Measurements from ENCODE around the gene PLEKHM2. TPM values are rescaled to one million over a fixed set of nuclear protein-coding genes. Genes with fewer than 3 reads are reported as not detected.

PLEKHM2 gene
- total RNA-seq, 1 experiment from 2014 or later, result 38.5 TPM

DNA sequence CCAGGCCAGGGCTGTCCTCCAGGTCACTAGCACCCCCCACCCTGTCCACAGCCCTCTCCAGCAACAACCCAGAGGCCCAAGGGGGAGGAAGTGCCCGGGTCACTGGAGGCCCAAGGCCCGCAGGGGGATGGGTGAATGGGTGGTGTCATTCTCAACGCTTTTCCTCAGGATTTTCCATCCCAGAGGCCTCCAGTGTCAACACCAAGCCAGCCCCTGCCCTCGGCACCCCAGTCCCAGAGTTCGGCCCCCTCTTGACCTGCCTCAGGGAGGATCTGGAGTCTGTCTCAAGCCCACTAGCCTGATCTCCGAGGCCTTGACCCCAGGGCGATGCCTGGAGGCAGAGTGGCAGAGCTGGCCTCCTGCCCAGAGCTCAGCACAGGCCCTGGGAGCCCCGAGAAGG is 63.3 kb downstream of the PLEKHM2 start:
- no peak for ATAC-seq
- H3K4me2 ChIP-seq (ENCODE audit: low read length), result no peak overlapping the region
- H2AFZ ChIP-seq (ENCODE audit: low read depth, low read length, poor library complexity, severe bottlenecking), result no peak overlapping the region
- intact Hi-C loops (cut with micrococcal nuclease), result no loop called here
- CTCF ChIA-PET, result no interaction called here
- RAD21 ChIA-PET (ENCODE audit: low non-redundant PET in 1 of 2, low total read pairs in 2 of 2, uncharacterized antibody in 2 of 2, unreplicated experiment in 2 of 2), result no interaction called here
- no peaks in the 10 kb centered on the region for H4K20me1 ChIP-seq (ENCODE audit: insufficient read depth)
- H3K9ac ChIP-seq (ENCODE audit: low read length), result no peak overlapping the region
- no peaks in the 10 kb centered on the region for H3K9me3 ChIP-seq (ENCODE audit: control insufficient read depth in 1 of 2, insufficient read depth in 1 of 2, low read depth in 1 of 2, low read length in 2 of 2)
- H3K27ac ChIP-seq (ENCODE audit: low read depth, low read length), result no peak overlapping the region
- peaks cover 0 to 2% of the 10 kb centered on the region in 2 experiments; a peak in 2 of 4 replicates for H3K4me1 ChIP-seq (ENCODE audit: control insufficient read depth in 1 of 2, insufficient read depth in 2 of 2, low read length in 2 of 2)
- POLR2A ChIA-PET, result no interaction called here
- no peaks in the 10 kb centered on the region for H3K79me2 ChIP-seq (ENCODE audit: insufficient read depth, low read length)
- H3K4me3 ChIP-seq (replicated peaks in 1 of 2; ENCODE audit: low read depth in 1 of 2, low read length in 2 of 2), result no peak overlapping the region
- no TSS peak for BruUV-seq (replicated peaks)
- H3K36me3 ChIP-seq (ENCODE audit: control insufficient read depth in 1 of 2, insufficient read depth in 2 of 2, low read length in 2 of 2), result no peaks in the 10 kb centered on the region
- H3K9me2 ChIP-seq (ENCODE audit: insufficient read depth), result no peaks in the 10 kb centered on the region
- TF ChIP-seq SRF (IDR thresholded peaks at IDR 0.05; ENCODE audit: low read depth), result no peak
- TF ChIP-seq, protein P1, sequence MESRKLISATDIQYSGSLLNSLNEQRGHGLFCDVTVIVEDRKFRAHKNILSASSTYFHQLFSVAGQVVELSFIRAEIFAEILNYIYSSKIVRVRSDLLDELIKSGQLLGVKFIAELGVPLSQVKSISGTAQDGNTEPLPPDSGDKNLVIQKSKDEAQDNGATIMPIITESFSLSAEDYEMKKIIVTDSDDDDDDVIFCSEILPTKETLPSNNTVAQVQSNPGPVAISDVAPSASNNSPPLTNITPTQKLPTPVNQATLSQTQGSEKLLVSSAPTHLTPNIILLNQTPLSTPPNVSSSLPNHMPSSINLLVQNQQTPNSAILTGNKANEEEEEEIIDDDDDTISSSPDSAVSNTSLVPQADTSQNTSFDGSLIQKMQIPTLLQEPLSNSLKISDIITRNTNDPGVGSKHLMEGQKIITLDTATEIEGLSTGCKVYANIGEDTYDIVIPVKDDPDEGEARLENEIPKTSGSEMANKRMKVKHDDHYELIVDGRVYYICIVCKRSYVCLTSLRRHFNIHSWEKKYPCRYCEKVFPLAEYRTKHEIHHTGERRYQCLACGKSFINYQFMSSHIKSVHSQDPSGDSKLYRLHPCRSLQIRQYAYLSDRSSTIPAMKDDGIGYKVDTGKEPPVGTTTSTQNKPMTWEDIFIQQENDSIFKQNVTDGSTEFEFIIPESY (IDR thresholded peaks at IDR 0.05; ENCODE audit: extremely low read depth, insufficient replicate concordance, low read length), result no peak
- no peak for TF ChIP-seq CBX3 (IDR thresholded peaks at IDR 0.05; ENCODE audit: low read depth)
- no peak for TF ChIP-seq ZNF274 (IDR thresholded peaks at IDR 0.05; ENCODE audit: low read depth, low read length)
- no peak for TF ChIP-seq POLR2AphosphoS5 (IDR thresholded peaks at IDR 0.05; ENCODE audit: low read depth, low read length)
- TF ChIP-seq ZFX (IDR thresholded peaks at IDR 0.05), result no peak
- TF ChIP-seq, protein P2, sequence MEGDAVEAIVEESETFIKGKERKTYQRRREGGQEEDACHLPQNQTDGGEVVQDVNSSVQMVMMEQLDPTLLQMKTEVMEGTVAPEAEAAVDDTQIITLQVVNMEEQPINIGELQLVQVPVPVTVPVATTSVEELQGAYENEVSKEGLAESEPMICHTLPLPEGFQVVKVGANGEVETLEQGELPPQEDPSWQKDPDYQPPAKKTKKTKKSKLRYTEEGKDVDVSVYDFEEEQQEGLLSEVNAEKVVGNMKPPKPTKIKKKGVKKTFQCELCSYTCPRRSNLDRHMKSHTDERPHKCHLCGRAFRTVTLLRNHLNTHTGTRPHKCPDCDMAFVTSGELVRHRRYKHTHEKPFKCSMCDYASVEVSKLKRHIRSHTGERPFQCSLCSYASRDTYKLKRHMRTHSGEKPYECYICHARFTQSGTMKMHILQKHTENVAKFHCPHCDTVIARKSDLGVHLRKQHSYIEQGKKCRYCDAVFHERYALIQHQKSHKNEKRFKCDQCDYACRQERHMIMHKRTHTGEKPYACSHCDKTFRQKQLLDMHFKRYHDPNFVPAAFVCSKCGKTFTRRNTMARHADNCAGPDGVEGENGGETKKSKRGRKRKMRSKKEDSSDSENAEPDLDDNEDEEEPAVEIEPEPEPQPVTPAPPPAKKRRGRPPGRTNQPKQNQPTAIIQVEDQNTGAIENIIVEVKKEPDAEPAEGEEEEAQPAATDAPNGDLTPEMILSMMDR (IDR thresholded peaks at IDR 0.05 in 2 of 3, conservative IDR thresholded peaks at IDR 0.05 in 1 of 3; ENCODE audit: borderline replicate concordance in 1 of 3, insufficient read depth in 1 of 3, low read depth in 2 of 3, low read length in 2 of 3), result no peak
- TF ChIP-seq EZH2phosphoT487 (IDR thresholded peaks at IDR 0.05; ENCODE audit: borderline replicate concordance), result no peak
- no peak for TF ChIP-seq YY1 (IDR thresholded peaks at IDR 0.05; ENCODE audit: extremely low read depth, insufficient replicate concordance, low read depth, low read length)
- TF ChIP-seq, protein P3, sequence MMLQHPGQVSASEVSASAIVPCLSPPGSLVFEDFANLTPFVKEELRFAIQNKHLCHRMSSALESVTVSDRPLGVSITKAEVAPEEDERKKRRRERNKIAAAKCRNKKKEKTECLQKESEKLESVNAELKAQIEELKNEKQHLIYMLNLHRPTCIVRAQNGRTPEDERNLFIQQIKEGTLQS (IDR thresholded peaks at IDR 0.05), result no peak
- no peak for TF ChIP-seq CEBPB (IDR thresholded peaks at IDR 0.05; ENCODE audit: low read depth)
- no peak for TF ChIP-seq JUND (IDR thresholded peaks at IDR 0.05)
- TF ChIP-seq, protein P4, sequence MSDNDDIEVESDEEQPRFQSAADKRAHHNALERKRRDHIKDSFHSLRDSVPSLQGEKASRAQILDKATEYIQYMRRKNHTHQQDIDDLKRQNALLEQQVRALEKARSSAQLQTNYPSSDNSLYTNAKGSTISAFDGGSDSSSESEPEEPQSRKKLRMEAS (IDR thresholded peaks at IDR 0.05), result no peak
- TF ChIP-seq POLR2A (IDR thresholded peaks at IDR 0.05; ENCODE audit: borderline replicate concordance, extremely low read depth, insufficient read depth, insufficient read length), result no peak
- no peak for TF ChIP-seq SIN3A (IDR thresholded peaks at IDR 0.05; ENCODE audit: low read depth)
- TF ChIP-seq TCF7L2 (IDR thresholded peaks at IDR 0.05; ENCODE audit: borderline replicate concordance, extremely low read depth, insufficient read depth, insufficient read length), result no peak
- TF ChIP-seq FOSL1 (IDR thresholded peaks at IDR 0.05; ENCODE audit: low read depth), result no peak
- no peak for TF ChIP-seq EGR1 (IDR thresholded peaks at IDR 0.05; ENCODE audit: low read depth)
- no peak for TF ChIP-seq EZH2 (IDR thresholded peaks at IDR 0.05)
- no peak for TF ChIP-seq ELF1 (IDR thresholded peaks at IDR 0.05; ENCODE audit: borderline replicate concordance, low read depth)
- DNase-seq (ENCODE audit: low read depth, low spot score), result no peak
- H3K27me3 ChIP-seq (ENCODE audit: insufficient read depth, low read length), result no peaks in the 10 kb centered on the region

Measured in HCT116 (cell line).